C4-2B (cell line): ENCODE results near the gene GCHFR.

Experiments
- H3K27ac ChIP-seq: fragments of 450-650 bp; 2 replicates; pipeline ENCODE4 v1.5.1; 2017
- CTCF ChIP-seq: fragments of 450-650 bp; conservative IDR thresholded peaks from 2 replicates; pipeline ENCODE4 v1.5.1; 2017; ENCODE audit warnings: mild to moderate bottlenecking
- ZFX ChIP-seq: fragments of 450-650 bp; IDR thresholded peaks from 2 replicates; pipeline ENCODE4 v1.6.1; 2017

Gene GCHFR

GRCh38 chr15:40746916-40747418 lies 16.9 kb upstream of the GCHFR start:
- TF ChIP-seq CTCF (no peak), ZFX (no peak)
- no peak overlapping the region for H3K27ac ChIP-seq

- TF ChIP-seq ZFX (no peak), CTCF (no peak)
- H3K27ac ChIP-seq = no peak overlapping the region
Observed at GRCh38 chr15:40747685-40748631, 15.9 kb upstream of the GCHFR start.

GRCh38 chr15:40749151-40749630 lies 14.7 kb upstream of the GCHFR start:
- H3K27ac ChIP-seq = no peak overlapping the region
- no peak for TF ChIP-seq CTCF
- TF ChIP-seq ZFX = no peak

GRCh38 chr15:40750885-40751284 lies 13.0 kb upstream of the GCHFR start:
- no peak overlapping the region for H3K27ac ChIP-seq
- TF ChIP-seq ZFX (no peak), CTCF (no peak)

- TF ChIP-seq ZFX = no peak
- no peak for TF ChIP-seq CTCF
Observed at GRCh38 chr15:40751745-40752144, 12.1 kb upstream of the GCHFR start.

GRCh38 chr15:40754574-40754882 lies 9.3 kb upstream of the GCHFR start:
- TF ChIP-seq ZFX (no peak), CTCF (no peak)
- H3K27ac ChIP-seq = peak overlapping the region; percentile 84

More at GRCh38 chr15:40751745-40752144, 12.1 kb upstream of the GCHFR start:
- no peak overlapping the region for H3K27ac ChIP-seq
